SHP77 (cell line): ENCODE data around the gene GASK1B.

Experiments used
- DNase-seq, 2 experiments: peaks; one replicate each; lab custom pipeline; 2025; lab: John Stamatoyannopoulos, UW

The GASK1B gene

DNA sequence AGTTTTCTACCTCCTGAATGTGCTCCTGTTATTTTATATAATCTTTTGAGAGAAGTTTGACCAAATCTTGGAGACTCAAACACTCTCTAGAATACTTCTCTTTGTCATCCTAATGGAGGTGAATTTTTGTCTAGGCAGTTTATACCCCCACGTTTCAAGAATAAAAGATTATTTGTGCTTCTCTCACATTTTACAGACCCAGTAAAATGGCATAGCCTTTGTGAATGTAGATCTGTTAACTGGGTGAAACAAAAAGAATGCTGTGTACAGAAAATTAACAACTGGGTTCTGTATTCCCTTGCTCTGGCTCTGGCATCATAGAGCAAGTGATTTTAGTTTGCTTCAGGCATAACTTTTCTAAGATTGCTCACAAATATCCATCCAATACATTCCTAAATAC lies 26.1 kb downstream of the GASK1B start:
- DNase-seq, result no peak

DNA sequence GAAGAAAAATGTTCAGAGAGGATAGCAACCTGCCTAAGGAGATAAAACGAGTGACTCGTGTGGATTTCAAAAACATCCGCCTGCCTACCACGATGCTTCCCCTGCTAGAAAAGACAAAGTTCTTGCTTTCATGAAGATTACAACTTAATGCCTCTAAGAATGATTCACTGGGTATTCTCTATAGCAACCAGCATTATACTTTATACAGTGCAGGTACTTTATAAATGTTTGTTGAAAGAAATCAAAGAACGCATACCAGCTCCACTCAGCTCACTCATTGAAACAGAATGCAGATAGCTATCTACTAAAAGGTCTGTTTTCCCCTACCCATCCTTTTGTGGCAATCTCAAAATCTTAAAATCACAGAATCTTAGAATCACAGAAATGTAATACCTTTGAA lies 33.7 kb downstream of the GASK1B start:
- no peak for DNase-seq

DNA sequence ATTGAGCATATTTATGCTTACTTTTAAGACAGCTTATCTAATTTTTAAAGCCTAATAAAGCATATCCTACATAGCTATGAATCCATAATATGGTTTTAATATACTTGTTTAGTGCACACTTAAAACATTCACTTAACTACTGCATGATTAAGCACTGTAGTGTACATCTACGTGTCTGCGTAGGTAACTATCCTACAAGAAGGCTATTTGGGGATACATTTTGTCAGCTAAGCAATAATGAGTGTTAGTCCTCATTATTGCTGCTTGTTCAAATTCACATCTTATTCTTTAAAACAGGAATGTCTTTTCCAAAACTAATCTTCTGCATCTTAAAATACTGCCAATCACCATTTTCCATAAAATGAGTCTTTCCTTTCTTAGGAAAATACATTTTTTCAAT lies 38.6 kb downstream of the GASK1B start:
- no peak for DNase-seq

DNA sequence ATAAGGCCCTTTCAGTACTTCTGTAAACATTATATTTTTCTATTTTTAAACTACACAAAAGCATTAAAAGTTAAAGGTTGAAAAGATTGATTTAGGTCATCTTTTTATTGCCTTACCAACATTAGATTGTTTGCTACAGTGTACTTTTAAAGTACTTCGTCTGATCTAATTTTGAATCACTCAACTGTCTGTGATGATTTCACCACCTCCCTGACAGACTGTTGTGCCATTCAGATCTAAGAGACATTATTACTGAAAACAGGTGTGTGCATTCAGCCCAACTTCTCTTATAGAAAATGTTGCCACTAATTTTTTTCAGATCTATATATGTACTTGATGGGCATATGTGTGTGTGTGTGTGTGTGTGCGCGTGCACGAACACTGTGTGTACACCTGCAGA lies 39.3 kb downstream of the GASK1B start:
- no peak for DNase-seq

DNA sequence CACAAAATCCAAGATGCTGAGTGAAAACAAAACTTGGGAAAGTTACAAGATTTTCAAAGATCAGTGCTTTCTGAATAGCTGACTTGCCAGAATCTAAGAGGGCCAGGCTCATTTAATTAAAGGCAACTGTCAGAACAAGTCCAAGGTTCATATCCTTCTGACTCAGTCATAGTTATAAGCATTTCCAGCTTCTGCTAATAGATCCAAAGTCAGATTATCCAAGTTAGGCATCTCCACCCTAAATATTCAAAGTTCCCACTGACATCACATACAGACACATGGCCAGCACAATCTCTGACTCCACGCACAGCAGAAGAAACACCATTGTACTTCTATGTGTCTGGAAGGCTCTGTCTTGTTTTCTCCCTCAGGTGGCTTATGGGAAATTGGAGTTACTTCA lies 41.8 kb downstream of the GASK1B start:
- DNase-seq, result no peak

DNA sequence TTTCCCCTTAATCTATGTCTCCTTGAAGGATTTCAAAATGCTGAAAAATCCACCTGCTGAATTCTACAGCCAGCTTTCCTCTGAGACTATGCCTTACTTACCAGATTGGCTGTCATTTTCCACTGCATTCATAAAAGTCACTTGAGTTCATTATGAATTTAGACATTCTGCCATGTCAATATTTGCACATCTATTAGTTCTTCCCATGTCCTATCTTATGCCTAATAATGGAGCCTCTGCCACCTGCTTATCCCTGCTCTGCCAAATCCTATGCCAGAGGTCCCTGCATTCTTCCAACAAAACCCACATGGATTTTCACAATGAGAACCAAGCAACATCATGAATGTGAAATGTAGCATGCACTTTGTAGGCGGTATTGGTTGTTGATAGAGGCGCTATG lies 42.6 kb downstream of the GASK1B start:
- no peak for DNase-seq

DNA sequence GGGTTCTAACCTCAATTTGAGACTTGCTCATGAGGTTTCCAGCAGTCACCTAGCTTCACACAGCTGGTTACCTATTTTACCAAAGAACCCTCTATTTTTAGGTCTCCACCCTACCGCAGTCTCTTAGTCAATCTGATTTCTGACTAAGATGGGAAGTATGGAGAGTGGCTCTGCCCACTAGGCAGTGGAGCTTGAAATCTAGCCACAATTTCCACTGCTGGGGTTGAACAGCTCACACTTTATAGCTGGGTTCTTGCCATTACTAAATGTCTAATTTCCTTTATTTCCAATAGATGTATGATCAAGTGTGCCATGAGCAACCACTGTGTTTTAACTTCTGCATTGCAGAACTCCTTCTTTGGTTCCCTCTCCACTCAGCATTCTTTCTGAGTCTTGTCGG lies 43.1 kb downstream of the GASK1B start:
- no peak for DNase-seq

DNA sequence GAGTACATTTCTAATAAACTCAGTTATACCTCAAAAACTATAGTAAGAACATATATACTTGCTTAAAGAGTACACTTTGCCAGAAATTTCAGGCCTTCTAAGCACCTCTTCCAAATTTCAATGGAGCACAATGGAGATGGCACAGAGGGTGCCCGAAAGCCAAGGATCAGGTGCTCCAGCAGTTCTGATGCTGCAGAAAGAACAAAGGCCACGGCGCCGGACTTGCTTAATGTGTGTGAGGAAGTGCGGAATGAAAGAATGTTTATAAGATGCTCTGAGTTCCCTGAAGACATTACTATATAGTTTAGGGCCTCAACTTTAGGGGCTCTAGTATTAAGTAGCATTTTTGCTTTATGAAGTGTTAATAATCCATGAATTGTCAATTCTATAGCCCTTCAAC lies 44.3 kb downstream of the GASK1B start:
- DNase-seq, result no peak

DNA sequence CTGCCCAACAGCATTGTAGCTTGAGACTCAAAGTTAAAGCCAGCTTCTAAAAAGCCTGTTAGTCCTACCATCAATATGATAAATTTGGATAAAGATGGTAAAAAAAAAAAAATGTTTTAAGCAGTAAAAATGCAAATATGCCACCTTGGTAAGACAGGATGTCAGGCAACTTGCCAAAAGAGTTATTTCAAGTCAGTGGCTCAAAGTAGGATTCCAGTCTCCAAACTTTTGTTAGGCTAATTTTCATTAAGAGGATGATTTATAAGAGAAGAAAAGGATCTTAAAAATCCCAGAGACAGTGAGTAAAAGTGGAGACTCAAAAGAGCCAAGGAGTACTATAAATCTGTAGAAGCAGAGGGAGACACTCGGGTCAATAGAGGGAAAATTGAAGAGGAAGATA lies 47.5 kb downstream of the GASK1B start:
- no peak for DNase-seq
